H9 (cell line): ENCODE measurements around the gene IGSF9B. TPM values are rescaled to one million over a fixed set of nuclear protein-coding genes. Genes with fewer than 3 reads are reported as not detected.

ENCODE experiments used
- DNase-seq: peaks from one replicate; pipeline ENCODE4 v3.0.0-alpha.2; 2017
- H2AFZ ChIP-seq: one replicate; pipeline ENCODE4 v1.6.1; 2013; ENCODE audit warnings: mild to moderate bottlenecking, low read length, control low read depth, moderate library complexity
- H2AK5ac ChIP-seq: 2 replicates; pipeline ENCODE4 v1.6.1; 2013; ENCODE audit warnings: low read length, control low read depth, mixed read lengths; ENCODE audit not compliant: insufficient read length
- H2BK120ac ChIP-seq: one replicate; pipeline ENCODE4 v1.6.1; 2013; ENCODE audit warnings: low read depth, mild to moderate bottlenecking, low read length, control low read depth, inconsistent platforms; ENCODE audit not compliant: poor library complexity, severe bottlenecking
- H2BK12ac ChIP-seq: 2 replicates; pipeline ENCODE4 v1.6.1; 2013; ENCODE audit warnings: low read length, control low read depth, mixed read lengths, low read depth; ENCODE audit not compliant: insufficient read length
- H2BK15ac ChIP-seq: 2 replicates; pipeline ENCODE4 v1.6.1; 2013; ENCODE audit warnings: low read depth, low read length, control low read depth
- H2BK20ac ChIP-seq: one replicate; pipeline ENCODE4 v1.6.1; 2013; ENCODE audit warnings: low read depth, mild to moderate bottlenecking, low read length, control low read depth, inconsistent platforms; ENCODE audit not compliant: poor library complexity, severe bottlenecking
- H2BK5ac ChIP-seq: 2 replicates; pipeline ENCODE4 v1.6.1; 2013; ENCODE audit warnings: low read length, control low read depth, mixed read lengths; ENCODE audit not compliant: insufficient read length
- H3K14ac ChIP-seq: 2 replicates; pipeline ENCODE4 v1.6.1; 2013; ENCODE audit warnings: low read length, control low read depth; ENCODE audit not compliant: insufficient read depth
- H3K18ac ChIP-seq: 2 replicates; pipeline ENCODE4 v1.6.1; 2013; ENCODE audit warnings: low read depth, mild to moderate bottlenecking, mixed read lengths, low read length, control low read depth; ENCODE audit not compliant: insufficient read length
- H3K23ac ChIP-seq: 2 replicates; pipeline ENCODE4 v1.6.1; 2013; ENCODE audit warnings: low read length, control low read depth, mixed read lengths, low read depth; ENCODE audit not compliant: insufficient read length
- H3K23me2 ChIP-seq: 2 replicates; pipeline ENCODE4 v1.6.1; 2013; ENCODE audit warnings: low read depth, mild to moderate bottlenecking, mixed read lengths, low read length, control low read depth; ENCODE audit not compliant: insufficient read length, poor library complexity, severe bottlenecking
- H3K27ac ChIP-seq: 2 replicates; pipeline ENCODE4 v1.5.1; 2013; ENCODE audit warnings: low read length, control low read depth, mixed read lengths, low read depth; ENCODE audit not compliant: insufficient read length
- H3K27me3 ChIP-seq: 2 replicates; pipeline ENCODE4 v1.6.1; 2013; ENCODE audit warnings: low read length, control low read depth, inconsistent platforms; ENCODE audit not compliant: insufficient read depth
- H3K4ac ChIP-seq: 2 replicates; pipeline ENCODE4 v1.6.1; 2013; ENCODE audit warnings: low read depth, mild to moderate bottlenecking, control low read depth, inconsistent platforms, low read length, moderate library complexity
- H3K4me1 ChIP-seq: 2 replicates; pipeline ENCODE4 v1.6.1; 2013; ENCODE audit warnings: low read length, control low read depth, inconsistent platforms; ENCODE audit not compliant: insufficient read depth
- H3K4me2 ChIP-seq: 2 replicates; pipeline ENCODE4 v1.6.1; 2013; ENCODE audit warnings: low read length, control low read depth, mixed read lengths; ENCODE audit not compliant: insufficient read length, insufficient read depth
- H3K56ac ChIP-seq: 2 replicates; pipeline ENCODE4 v1.6.1; 2013; ENCODE audit warnings: low read depth, mild to moderate bottlenecking, mixed read lengths, low read length, control low read depth; ENCODE audit not compliant: insufficient read length
- H3K79me1 ChIP-seq: 2 replicates; pipeline ENCODE4 v1.6.1; 2013; ENCODE audit warnings: low read depth, mild to moderate bottlenecking, moderate library complexity, low read length, control low read depth, inconsistent platforms; ENCODE audit not compliant: insufficient read depth, poor library complexity, severe bottlenecking
- H3K79me2 ChIP-seq: 2 replicates; pipeline ENCODE4 v1.6.1; 2013; ENCODE audit warnings: low read length, control low read depth, inconsistent platforms; ENCODE audit not compliant: insufficient read depth
- H3K9ac ChIP-seq: 2 replicates; pipeline ENCODE4 v1.6.1; 2013; ENCODE audit warnings: low read length, control low read depth, mixed read lengths; ENCODE audit not compliant: insufficient read length; ENCODE audit errors: extremely low read depth
- H3K9me3 ChIP-seq: one replicate; pipeline ENCODE4 v1.6.1; 2013; ENCODE audit warnings: low read depth, low read length, inconsistent platforms; ENCODE audit not compliant: control insufficient read depth
- H3T11ph ChIP-seq: one replicate; pipeline ENCODE4 v1.6.1; 2013; ENCODE audit warnings: mild to moderate bottlenecking, low read length, control low read depth, inconsistent platforms
- H4K20me1 ChIP-seq: one replicate; pipeline ENCODE4 v1.6.1; 2013; ENCODE audit not compliant: control insufficient read depth, insufficient read length, insufficient read depth
- H4K5ac ChIP-seq: 2 replicates; pipeline ENCODE4 v1.6.1; 2013; ENCODE audit warnings: low read depth, mild to moderate bottlenecking, mixed read lengths, low read length, control low read depth; ENCODE audit not compliant: insufficient read length
- H4K8ac ChIP-seq: replicated peaks from 2 replicates; pipeline ENCODE4 v1.6.1; 2013; ENCODE audit warnings: low read length, control low read depth, mixed read lengths, low read depth; ENCODE audit not compliant: insufficient read length
- H4K91ac ChIP-seq: 2 replicates; pipeline ENCODE4 v1.6.1; 2013; ENCODE audit warnings: low read depth, mild to moderate bottlenecking, moderate library complexity, mixed read lengths, low read length, control low read depth; ENCODE audit not compliant: insufficient read length
- H3K27ac Mint-ChIP-seq, 3 experiments: 2 replicates in 2 of 3; 3 replicates in 1 of 3; pipeline ENCODE4 v1.8.0; 2020 to 2021; ENCODE audit warnings: mixed read lengths in 3 of 3, mild to moderate bottlenecking in 1 of 3, moderate library complexity in 1 of 3
- H3K27me3 Mint-ChIP-seq: 2 replicates; pipeline ENCODE4 v1.8.0; 2021; ENCODE audit warnings: low read depth, mild to moderate bottlenecking, moderate library complexity, mixed read lengths
- H3K36me3 Mint-ChIP-seq, 3 experiments: 2 replicates in 2 of 3; 3 replicates in 1 of 3; pipeline ENCODE4 v1.8.0; 2020 to 2021; ENCODE audit warnings: low read depth in 3 of 3, mixed read lengths in 3 of 3; ENCODE audit not compliant: insufficient read depth in 1 of 3
- H3K4me1 Mint-ChIP-seq, 2 experiments: 2 replicates each; pipeline ENCODE4 v1.8.0; 2020; ENCODE audit warnings: mixed read lengths in 2 of 2
- H3K4me3 Mint-ChIP-seq, 2 experiments: 2 replicates in 1 of 2; 3 replicates in 1 of 2; pipeline ENCODE4 v1.8.0; 2020 to 2021; ENCODE audit warnings: mild to moderate bottlenecking in 2 of 2, mixed read lengths in 2 of 2, moderate library complexity in 1 of 2
- H3K9me3 Mint-ChIP-seq, 2 experiments: 2 replicates in 1 of 2; 3 replicates in 1 of 2; pipeline ENCODE4 v1.8.0; 2020; ENCODE audit warnings: mild to moderate bottlenecking in 2 of 2, mixed read lengths in 2 of 2, moderate library complexity in 1 of 2
- WGBS: extraction: QIAGEN DNeasy Blood & Tissue Kit; methylation state at CpG from one replicate; pipeline ENCODE4 v1.1.7; 2013; ENCODE audit warnings: missing lambda C conversion rate, low lambda C conversion rate, mixed read lengths; ENCODE audit not compliant: insufficient read length; ENCODE audit errors: extremely low coverage; 5-methylcytosine and 5-hydroxymethylcytosine counted together
- total RNA-seq: library from RNA; stranded (reverse); gene quantifications from 2 replicates; pipeline ENCODE4 v1.2.1, GENCODE V29; 2021
- TF ChIP-seq, protein P1 (sequence below): fragments of 200-600 bp; sonication (generic); conservative IDR thresholded peaks from 3 replicates; pipeline ENCODE4 v1.8.0; 2021; ENCODE audit warnings: antibody characterized with exemption, mild to moderate bottlenecking

Gene IGSF9B
- total RNA-seq, 1 experiment from 2014 or later: 25.7 TPM

DNA sequence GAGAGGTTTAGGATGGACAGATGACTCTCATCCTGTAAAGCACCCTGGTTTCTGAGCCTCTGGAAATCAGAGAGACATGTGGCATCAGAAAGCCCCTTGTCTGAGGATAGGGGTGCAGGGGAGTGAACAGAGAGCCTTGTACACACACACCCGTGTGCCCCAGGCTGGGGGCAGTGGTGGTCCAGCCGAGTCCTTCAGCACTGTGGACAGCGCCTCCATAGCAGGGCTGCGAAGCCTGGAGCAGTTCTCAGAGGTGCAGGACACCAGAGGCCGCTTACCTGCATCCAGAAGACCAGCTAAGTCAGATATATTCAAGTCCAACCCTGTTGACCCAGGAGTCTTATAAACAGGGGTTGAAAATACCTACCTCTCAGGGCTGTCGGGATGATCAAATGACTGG is 11.5 kb upstream of the IGSF9B start:
- no CpG with 5 or more reads among the region's 6 CpGs for WGBS

More for the DNA sequence above, 11.5 kb upstream of the IGSF9B start:
- Mint-ChIP-seq H3K27ac (no peak overlapping the region), H3K36me3 (no peaks in the 10 kb centered on the region), H3K4me3 (no peak overlapping the region), H3K9me3 (peaks cover 0 to 3% of the 10 kb centered on the region in 2 experiments; a peak in 2 of 5 replicates), H3K4me1 (peaks cover 2 to 13% of the 10 kb centered on the region in 2 experiments), H3K27me3 (peaks cover 68% of the 10 kb centered on the region)
- no peak overlapping the region for H3K27ac ChIP-seq
- H3K27me3 ChIP-seq: peaks cover 3% of the 10 kb centered on the region
- H3K4ac ChIP-seq: no peak overlapping the region
- H2BK120ac ChIP-seq: no peak overlapping the region
- no peaks in the 10 kb centered on the region for H3K79me1 ChIP-seq
- no peak overlapping the region for H4K91ac ChIP-seq
- no peak overlapping the region for H3K23ac ChIP-seq
- H3K23me2 ChIP-seq: no peaks in the 10 kb centered on the region
- DNase-seq: peak; percentile 59
- no peaks in the 10 kb centered on the region for H3K9me3 ChIP-seq
- no peak overlapping the region for H2AFZ ChIP-seq
- no peak overlapping the region for H3K14ac ChIP-seq
- H3K56ac ChIP-seq: no peak overlapping the region
- peaks cover 3% of the 10 kb centered on the region for H4K20me1 ChIP-seq
- no peaks in the 10 kb centered on the region for H3K79me2 ChIP-seq
- H2BK15ac ChIP-seq: no peak overlapping the region
- H3K4me2 ChIP-seq: no peak overlapping the region
- TF ChIP-seq, protein P1, sequence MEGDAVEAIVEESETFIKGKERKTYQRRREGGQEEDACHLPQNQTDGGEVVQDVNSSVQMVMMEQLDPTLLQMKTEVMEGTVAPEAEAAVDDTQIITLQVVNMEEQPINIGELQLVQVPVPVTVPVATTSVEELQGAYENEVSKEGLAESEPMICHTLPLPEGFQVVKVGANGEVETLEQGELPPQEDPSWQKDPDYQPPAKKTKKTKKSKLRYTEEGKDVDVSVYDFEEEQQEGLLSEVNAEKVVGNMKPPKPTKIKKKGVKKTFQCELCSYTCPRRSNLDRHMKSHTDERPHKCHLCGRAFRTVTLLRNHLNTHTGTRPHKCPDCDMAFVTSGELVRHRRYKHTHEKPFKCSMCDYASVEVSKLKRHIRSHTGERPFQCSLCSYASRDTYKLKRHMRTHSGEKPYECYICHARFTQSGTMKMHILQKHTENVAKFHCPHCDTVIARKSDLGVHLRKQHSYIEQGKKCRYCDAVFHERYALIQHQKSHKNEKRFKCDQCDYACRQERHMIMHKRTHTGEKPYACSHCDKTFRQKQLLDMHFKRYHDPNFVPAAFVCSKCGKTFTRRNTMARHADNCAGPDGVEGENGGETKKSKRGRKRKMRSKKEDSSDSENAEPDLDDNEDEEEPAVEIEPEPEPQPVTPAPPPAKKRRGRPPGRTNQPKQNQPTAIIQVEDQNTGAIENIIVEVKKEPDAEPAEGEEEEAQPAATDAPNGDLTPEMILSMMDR: no peak
- H3T11ph ChIP-seq: no peak overlapping the region
- no peak overlapping the region for H2BK5ac ChIP-seq
- no peak overlapping the region for H4K5ac ChIP-seq
- H3K18ac ChIP-seq: no peak overlapping the region
- no peaks in the 10 kb centered on the region for H3K4me1 ChIP-seq
- no peak overlapping the region for H2BK12ac ChIP-seq
- H2BK20ac ChIP-seq: no peak overlapping the region
- H3K9ac ChIP-seq: no peak overlapping the region
- no peak overlapping the region for H4K8ac ChIP-seq
- no peak overlapping the region for H2AK5ac ChIP-seq
